ENCODE measurements around the gene PA2G4. TPM values are rescaled to one million over a fixed set of nuclear protein-coding genes. Genes with fewer than 3 reads are reported as not detected.
"Not testable (repeated sequence)": the region's sequence is repeated elsewhere in the genome, so short reads cannot be mapped to it uniquely, and the experiment has no call there.

The PA2G4 gene
- polyA plus RNA-seq, 2 of the 4 experiments (the other 2 are of a cell fraction) = 415 to 717 TPM

- H3K4me3 ChIP-seq = no peak overlapping the region
- FAIRE-seq (no peak), DNase-seq (ENCODE audit: low read depth in 1 of 2, low spot score in 1 of 2) (no peak), ATAC-seq (no peak)
- peaks cover 24% of the 10 kb centered on the region for H3K4me1 ChIP-seq
- no peak for TF ChIP-seq JUN (IDR thresholded peaks at IDR 0.05)
- no peak for TF ChIP-seq EP300 (IDR thresholded peaks at IDR 0.05)
- TF ChIP-seq EHF (CRISPR knock-in tag; IDR thresholded peaks at IDR 0.05) = no peak
- TF ChIP-seq MAX (IDR thresholded peaks at IDR 0.05) = no peak
- TF ChIP-seq RFX5 (IDR thresholded peaks at IDR 0.05) = no peak
- TF ChIP-seq POLR2A (IDR thresholded peaks at IDR 0.05; ENCODE audit: low read length) = no peak
- no peak for TF ChIP-seq KDM1A (IDR thresholded peaks at IDR 0.05; ENCODE audit: low read depth)
- TF ChIP-seq HOXB5 (CRISPR knock-in tag; IDR thresholded peaks at IDR 0.05) = no peak
- no peak for TF ChIP-seq REST (IDR thresholded peaks at IDR 0.05)
- ChIA-PET POLR2A (no interaction called here), CTCF (interaction anchor here (1.3 to 10.2 kb wide), 5 partner anchors 11 to 35 kb away, joined by 4 to 98 read pairs (median 19); partner anchors contain the start of genes ESYT1, SMARCC2 and ZC3H10)
- WGBS (ENCODE audit: missing lambda C conversion rate) = 93% methylated on average over 5 of the region's 5 CpGs
- no peak overlapping the region for H3K4me2 ChIP-seq
- no peak overlapping the region for H3K27ac ChIP-seq
- no peaks in the 10 kb centered on the region for H3K9me3 ChIP-seq
Observed at GRCh38 chr12:56154818-56155217, 50.5 kb downstream of the PA2G4 start.

GRCh38 chr12:56155256-56155845 lies 51.0 kb downstream of the PA2G4 start:
- H3K4me3 ChIP-seq = no peak overlapping the region
- H3K27ac ChIP-seq = no peak overlapping the region
- FAIRE-seq = no peak
- ChIA-PET POLR2A (no interaction called here), CTCF (interaction anchor here (1.8 to 10.2 kb wide), 4 partner anchors 11 to 36 kb away, joined by 5 to 98 read pairs (median 26); partner anchors contain the start of genes ESYT1, SMARCC2 and ZC3H10)
- H3K9me3 ChIP-seq = no peaks in the 10 kb centered on the region
- no peak for ATAC-seq
- no peak overlapping the region for H3K4me2 ChIP-seq
- WGBS (ENCODE audit: missing lambda C conversion rate) = 83% methylated on average over 11 of the region's 11 CpGs
- TF ChIP-seq RNF2 (IDR thresholded peaks at IDR 0.05; ENCODE audit: borderline replicate concordance, low read depth) = no peak
- no peak for TF ChIP-seq POLR2AphosphoS2 (conservative IDR thresholded peaks at IDR 0.05; ENCODE audit: low read length)
- TF ChIP-seq KDM5A (IDR thresholded peaks at IDR 0.05) = no peak
- TF ChIP-seq MAX (IDR thresholded peaks at IDR 0.05) = no peak
- TF ChIP-seq NFE2L2 (conservative IDR thresholded peaks at IDR 0.05; ENCODE audit: low read length) = no peak
- no peak for TF ChIP-seq CBX2 (IDR thresholded peaks at IDR 0.05; ENCODE audit: borderline replicate concordance, low read depth)
- no peak for TF ChIP-seq RFX5 (IDR thresholded peaks at IDR 0.05)
- TF ChIP-seq CHD4 (IDR thresholded peaks at IDR 0.05; ENCODE audit: borderline replicate concordance) = no peak
- no peak for TF ChIP-seq FOXS1 (CRISPR knock-in tag; IDR thresholded peaks at IDR 0.05)
- TF ChIP-seq JUN (IDR thresholded peaks at IDR 0.05) = no peak
- no peak for TF ChIP-seq HOXA7 (CRISPR knock-in tag; IDR thresholded peaks at IDR 0.05)
- TF ChIP-seq, protein P1, sequence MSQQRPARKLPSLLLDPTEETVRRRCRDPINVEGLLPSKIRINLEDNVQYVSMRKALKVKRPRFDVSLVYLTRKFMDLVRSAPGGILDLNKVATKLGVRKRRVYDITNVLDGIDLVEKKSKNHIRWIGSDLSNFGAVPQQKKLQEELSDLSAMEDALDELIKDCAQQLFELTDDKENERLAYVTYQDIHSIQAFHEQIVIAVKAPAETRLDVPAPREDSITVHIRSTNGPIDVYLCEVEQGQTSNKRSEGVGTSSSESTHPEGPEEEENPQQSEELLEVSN (IDR thresholded peaks at IDR 0.05; ENCODE audit: borderline replicate concordance, low read depth) = no peak
- no peak for TF ChIP-seq REST (IDR thresholded peaks at IDR 0.05)
- DNase-seq (ENCODE audit: low read depth in 1 of 2, low spot score in 1 of 2) = no peak
- peaks cover 30% of the 10 kb centered on the region for H3K4me1 ChIP-seq

- H3K4me3 ChIP-seq; DNase-seq (ENCODE audit: low read depth in 1 of 2, low spot score in 1 of 2); FAIRE-seq; POLR2A ChIA-PET; ATAC-seq; H3K9me3 ChIP-seq: not testable (repeated sequence)
- Histone ChIP-seq H3K27ac (peak overlapping the region; percentile 90 to 97), H3K4me2 (peak overlapping the region; percentile 94), H3K4me1 (peaks cover 38% of the 10 kb centered on the region)
- 95% methylated on average over 21 of the region's 21 CpGs for WGBS (ENCODE audit: missing lambda C conversion rate)
- CTCF ChIA-PET = interaction anchor here (0.6 to 10.2 kb wide), 9 partner anchors 12 to 492 kb away, joined by 3 to 98 read pairs (median 3); partner anchors contain the start of genes ERBB3, ESYT1 and ZC3H10
Observed at GRCh38 chr12:56156464-56157200, 52.3 kb downstream of the PA2G4 start.
